ENCODE results near the gene LMAN2.
A peak's percentile ranks its signal among the peaks of the same experiment; 100 is the strongest.
"Not testable (repeated sequence)": the region's sequence is repeated elsewhere in the genome, so short reads cannot be mapped to it uniquely, and the experiment has no call there.

Gene LMAN2

GRCh38 chr5:177378884-177379883, 27.7 kb upstream of the LMAN2 start:
- peak in 1 of 2 donors; percentile 38 for DNase-seq (ENCODE audit: low read depth in 1 of 2, low spot score in 1 of 2)

- no peak for DNase-seq (ENCODE audit: low read depth in 1 of 2, low spot score in 1 of 2)
These were observed 26.6 kb upstream of the LMAN2 start for GRCh38 chr5:177377851-177378776.

DNA sequence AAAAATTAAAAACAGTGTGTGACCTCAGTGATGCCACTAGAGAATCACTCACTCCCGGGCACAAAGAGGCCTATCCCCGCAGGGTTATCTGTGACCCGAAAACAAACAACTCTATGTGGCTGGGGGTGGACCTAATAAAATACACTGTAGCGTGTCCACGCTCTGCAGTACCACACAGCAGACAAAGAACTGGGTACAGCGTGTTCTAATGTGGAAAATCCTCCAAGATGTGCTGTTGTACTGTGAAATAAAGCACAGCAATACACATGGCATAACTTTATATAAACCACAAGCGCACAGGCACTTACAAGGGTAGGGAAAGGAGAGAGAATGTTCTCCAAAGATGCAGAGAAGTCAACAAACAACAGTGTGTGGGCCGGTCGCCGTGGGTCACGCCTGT, 24.6 kb upstream of the LMAN2 start:
- DNase-seq (ENCODE audit: low read depth in 1 of 2, low spot score in 1 of 2) = no peak

- not testable (repeated sequence) for DNase-seq (ENCODE audit: low read depth in 1 of 2, low spot score in 1 of 2)
These were observed 24.0 kb upstream of the LMAN2 start for GRCh38 chr5:177375516-177375915.

DNA sequence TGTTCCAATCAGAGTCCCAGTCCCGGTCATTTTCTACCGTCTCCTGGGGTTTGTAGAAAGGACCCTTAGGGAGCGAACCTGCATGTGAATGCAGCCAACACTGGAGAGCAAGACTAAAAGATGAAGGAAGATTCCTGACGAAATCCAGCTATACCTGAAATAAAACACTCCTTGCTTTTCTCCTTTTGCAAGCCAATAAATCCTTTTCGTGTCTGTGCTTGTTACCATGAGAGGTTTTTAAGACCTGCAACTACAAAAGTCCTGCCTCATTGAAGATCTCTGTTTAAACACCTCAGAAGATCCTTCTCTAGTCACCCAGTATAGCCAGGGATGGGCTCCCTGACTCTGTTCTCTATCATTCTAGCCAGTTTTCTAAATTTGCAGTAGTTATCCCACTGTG, 22.7 kb upstream of the LMAN2 start:
- DNase-seq (ENCODE audit: low read depth in 1 of 2, low spot score in 1 of 2) = no peak

- DNase-seq (ENCODE audit: low read depth in 1 of 2, low spot score in 1 of 2) = no peak
These were observed 22.3 kb upstream of the LMAN2 start for GRCh38 chr5:177373806-177374205.

DNA sequence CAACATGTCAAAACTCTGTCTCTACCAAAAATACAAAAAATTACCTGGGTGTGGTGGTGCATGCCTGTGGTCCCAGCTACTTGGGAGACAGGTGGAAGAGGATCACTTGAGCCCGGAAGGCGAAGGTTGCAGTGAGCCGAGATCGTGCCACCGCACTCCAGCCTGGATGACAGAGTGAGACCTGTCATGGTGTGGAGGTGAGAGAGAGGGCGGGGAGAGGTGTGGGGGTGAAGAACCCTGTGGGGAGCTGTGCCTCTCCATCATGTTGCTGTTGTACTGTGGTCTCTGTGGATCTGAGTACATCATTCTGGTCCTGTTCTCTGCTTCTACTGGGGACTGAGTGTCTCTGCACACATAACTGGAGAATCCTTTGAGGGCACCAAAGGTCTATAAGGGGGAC, 21.4 kb upstream of the LMAN2 start:
- no peak for DNase-seq (ENCODE audit: low read depth in 1 of 2, low spot score in 1 of 2)

DNA sequence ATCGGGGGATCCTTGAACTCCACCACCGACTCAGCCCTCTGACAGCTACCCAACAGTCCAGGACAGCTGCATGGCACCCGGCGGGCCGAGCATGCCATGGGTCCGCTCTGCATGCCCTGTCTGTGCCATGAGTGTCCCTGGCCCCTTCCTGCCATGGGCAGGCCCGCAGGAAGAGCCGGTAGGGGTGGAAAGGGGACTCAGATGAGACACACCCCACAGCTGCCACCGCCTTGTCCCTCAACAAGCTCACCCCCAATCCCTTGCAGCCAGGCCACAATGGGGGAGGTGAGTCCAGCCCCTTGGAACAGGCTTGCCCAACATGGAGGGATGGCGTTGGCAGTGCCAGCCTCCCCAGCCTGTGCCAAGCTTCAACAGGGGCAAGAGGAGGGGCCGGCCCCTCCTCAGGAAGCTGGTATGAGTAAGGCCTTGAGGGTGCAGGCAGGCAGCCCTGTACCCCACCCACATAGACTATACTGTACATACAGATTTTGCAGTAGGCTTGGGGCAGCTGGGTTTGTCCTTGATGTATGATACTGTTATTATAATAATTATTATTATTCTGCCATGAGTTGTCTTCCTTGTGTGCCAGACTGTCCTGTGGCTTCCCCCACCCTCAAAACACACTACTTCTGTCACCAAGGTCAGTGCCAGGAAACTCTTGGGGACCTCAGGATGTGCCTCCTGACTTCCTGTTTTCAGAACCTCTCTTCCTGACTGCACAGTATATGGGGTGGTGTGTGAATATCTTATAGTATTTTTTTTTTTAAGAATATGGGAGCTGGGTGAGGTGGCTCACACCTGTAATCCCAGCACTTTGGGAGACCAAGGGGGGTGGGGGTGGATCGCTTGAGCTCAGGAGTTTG, 20.8 kb upstream of the LMAN2 start:
- DNase-seq (ENCODE audit: low read depth in 1 of 2, low spot score in 1 of 2) = no peak

DNA sequence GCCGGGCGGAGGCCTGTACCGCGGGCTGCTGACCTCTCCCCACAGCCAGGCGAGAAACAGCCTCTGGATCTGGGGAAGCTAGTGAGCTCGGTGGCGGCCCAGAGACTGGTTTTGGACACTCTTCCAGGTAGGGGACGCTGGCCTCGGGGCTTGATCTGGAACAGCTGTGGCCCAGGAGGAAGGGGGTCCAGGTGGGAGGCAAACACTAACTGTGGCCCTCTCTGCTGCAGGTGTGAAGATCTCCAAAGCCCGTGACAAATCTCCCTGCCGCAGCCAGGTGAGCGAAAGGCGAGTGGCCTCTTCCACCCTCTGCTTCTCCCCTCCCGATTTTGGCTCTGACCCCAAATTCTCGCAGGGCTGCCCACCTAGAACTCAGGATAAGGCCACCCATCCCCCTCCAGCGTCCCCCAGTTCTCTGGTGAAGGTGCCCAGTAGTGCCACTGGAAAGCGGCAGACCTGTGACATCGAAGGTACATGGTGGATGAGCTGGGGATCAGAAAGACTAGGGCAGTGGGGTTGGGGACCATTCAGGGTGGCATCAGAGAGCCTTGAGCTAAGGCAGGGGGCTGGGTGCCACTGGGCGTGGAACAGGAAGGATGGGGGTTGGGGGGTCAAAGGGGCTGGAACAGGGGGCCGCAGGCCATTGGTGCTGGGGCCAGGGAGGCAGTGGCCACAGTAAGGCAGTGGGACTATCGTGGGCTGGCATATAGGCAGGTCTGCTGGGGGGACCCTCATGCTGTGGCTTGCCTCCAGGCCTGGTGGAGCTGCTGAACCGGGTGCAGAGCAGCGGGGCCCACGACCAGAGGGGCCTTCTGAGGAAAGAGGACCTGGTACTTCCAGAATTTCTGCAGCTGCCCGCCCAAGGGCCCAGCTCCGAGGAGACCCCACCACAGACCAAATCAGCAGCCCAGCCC, 19.9 kb upstream of the LMAN2 start:
- DNase-seq (ENCODE audit: low read depth in 1 of 2, low spot score in 1 of 2) = no peak

- DNase-seq (ENCODE audit: low read depth in 1 of 2, low spot score in 1 of 2) = no peak
These were observed 19.1 kb upstream of the LMAN2 start for GRCh38 chr5:177370488-177371119.

DNA sequence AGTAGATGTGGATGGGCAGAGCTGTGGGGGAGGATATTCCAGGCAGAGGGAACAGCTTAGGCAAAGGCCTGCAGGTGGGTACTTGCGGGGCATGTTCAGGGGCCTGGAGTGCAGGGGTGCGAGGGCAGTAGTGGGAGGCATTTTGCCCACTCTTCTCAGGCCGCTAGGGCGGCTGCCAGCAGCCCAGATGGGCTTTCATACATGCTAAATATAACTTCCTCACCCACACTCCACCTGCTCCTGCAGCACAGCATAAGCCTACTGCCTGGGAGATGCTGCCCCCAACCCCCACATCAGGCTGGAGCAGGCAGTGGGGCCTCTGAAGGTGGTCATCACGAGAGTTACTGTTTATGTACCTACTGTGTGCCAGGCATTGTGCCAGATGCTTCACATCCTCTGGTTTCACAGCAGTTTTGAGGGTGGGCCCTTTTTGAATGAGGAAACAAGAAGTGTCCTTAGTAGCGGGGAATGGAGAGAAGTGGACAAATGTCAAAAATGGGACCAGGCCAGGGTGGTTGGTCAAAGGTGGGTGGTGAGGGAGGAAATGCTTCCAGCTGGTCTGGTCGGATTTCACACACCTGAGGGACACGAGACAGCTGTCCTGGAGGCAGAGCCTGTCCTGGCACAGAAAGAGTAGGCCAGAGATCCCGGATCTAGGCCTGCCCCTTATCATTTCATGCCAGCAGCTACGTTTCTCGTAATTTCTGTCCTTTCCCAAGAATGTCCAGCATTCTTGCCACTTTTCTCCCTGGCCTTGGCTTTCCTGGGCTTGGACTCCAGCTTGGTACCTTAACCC, 18.4 kb upstream of the LMAN2 start:
- DNase-seq (ENCODE audit: low read depth in 1 of 2, low spot score in 1 of 2) = no peak

DNA sequence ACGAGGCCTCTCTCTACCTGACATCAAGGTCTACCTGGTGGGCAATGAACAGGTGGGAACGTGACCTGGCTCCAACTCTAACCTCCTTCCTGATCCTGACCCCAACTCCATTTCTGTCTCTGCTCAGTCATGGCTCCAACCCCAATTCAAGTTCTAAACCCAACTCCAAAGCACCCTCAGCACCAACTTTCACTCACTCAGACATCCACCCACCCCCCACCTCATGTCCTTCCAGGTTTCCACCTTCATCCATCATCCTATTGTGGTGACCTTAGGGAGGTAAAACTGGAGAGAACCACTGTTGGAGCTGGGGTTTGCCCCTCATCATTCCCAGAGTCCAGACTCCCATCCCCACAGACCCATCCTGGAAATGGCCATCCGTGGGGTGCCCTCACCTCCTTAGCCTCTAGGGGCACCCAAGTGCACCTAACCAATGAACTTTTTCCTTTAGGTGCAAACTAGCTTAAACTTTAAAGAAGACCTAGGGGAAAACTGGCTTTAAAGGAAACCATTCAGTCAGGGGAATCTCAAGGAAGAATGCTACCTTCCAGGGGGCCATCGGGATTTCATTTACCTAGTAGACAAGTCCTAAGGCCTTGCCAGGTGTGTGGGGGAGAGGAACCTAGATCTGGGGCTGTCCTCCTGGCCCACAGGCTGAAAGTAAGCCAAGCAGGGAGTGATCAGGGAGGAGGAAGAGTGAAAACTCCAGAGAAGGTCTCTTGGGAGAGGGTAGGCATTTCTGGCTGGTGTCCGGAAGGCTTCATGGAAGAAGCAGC, 17.6 kb upstream of the LMAN2 start:
- DNase-seq (ENCODE audit: low read depth in 1 of 2, low spot score in 1 of 2) = no peak

- DNase-seq (ENCODE audit: low read depth in 1 of 2, low spot score in 1 of 2) = no peak
These were observed 16.8 kb upstream of the LMAN2 start for GRCh38 chr5:177367981-177368868.

DNA sequence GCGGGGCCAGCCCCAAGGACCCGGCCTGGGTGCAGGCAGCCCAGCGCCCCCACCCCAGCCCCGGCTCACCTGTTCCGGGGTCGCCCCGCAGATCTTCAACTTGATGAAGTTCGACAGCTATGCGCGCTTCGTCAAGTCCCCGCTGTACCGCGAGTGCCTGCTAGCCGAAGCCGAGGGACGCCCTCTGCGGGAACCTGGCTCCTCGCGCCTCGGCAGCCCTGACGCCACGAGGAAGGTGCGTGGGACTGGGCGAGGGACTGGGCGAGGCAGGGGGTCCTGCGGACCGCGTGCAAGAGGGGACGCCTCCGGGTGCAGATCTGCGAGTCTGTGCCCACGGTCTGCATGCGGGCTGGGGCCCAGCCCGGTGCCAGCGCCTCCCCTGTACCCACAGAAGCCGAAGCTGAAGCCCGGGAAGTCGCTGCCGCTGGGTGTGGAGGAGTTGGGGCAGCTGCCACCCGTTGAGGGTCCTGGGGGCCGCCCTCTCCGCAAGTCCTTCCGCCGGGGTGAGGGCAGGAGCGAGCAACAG, 15.9 kb upstream of the LMAN2 start:
- no peak for DNase-seq (ENCODE audit: low read depth in 1 of 2, low spot score in 1 of 2)

- DNase-seq (ENCODE audit: low read depth in 1 of 2, low spot score in 1 of 2) = no peak
These were observed 15.3 kb upstream of the LMAN2 start for GRCh38 chr5:177366528-177367322.
